ENCODE measurements around the gene SEC24D. TPM values are rescaled to one million over a fixed set of nuclear protein-coding genes. Genes with fewer than 3 reads are reported as not detected.

SEC24D gene
- total and polyA plus RNA-seq, 12 donors: 6.1 to 24.4 (median 12.1) TPM

GRCh38 chr4:118753096-118753495, 82.8 kb downstream of the SEC24D start:
- Histone ChIP-seq H3K36me3 (peaks cover 0 to 95% (median 5%) of the 10 kb centered on the region in 9 donors), H3K4me1 (peaks cover 7 to 96% (median 73%) of the 10 kb centered on the region in 9 donors), H3K4me3 (no peak overlapping the region), H3K27me3 (no peaks in the 10 kb centered on the region), H3K27ac (peak overlapping the region in 7 of 10 donors; percentile 37 to 77 (median 70)), H3K9me3 (no peaks in the 10 kb centered on the region)
- DNase-seq (no peak), ATAC-seq (no peak)
- no peak for TF ChIP-seq CTCF (IDR thresholded peaks at IDR 0.05)
- intact Hi-C loops (cut with DNase I): loop anchor here in 1 of 10 donors (10.0 kb wide), 1 partner anchor 282 kb away; no protein-coding TSS in a partner anchor

GRCh38 chr4:118752551-118752950, 83.4 kb downstream of the SEC24D start:
- TF ChIP-seq CTCF (IDR thresholded peaks at IDR 0.05): no peak
- ATAC-seq (no peak), DNase-seq (no peak)
- Histone ChIP-seq H3K4me3 (no peak overlapping the region), H3K27ac (peak overlapping the region in 6 of 10 donors; percentile 37 to 81 (median 72)), H3K27me3 (no peaks in the 10 kb centered on the region), H3K9me3 (no peaks in the 10 kb centered on the region), H3K4me1 (peaks cover 7 to 96% (median 68%) of the 10 kb centered on the region in 9 donors), H3K36me3 (peaks cover 0 to 95% (median 5%) of the 10 kb centered on the region in 9 donors)
- 61 to 70% methylated on average over 2 of the region's 2 CpGs for WGBS, 2 donors
- intact Hi-C loops (cut with DNase I): loop anchor here in 1 of 10 donors (10.0 kb wide), 1 partner anchor 282 kb away; no protein-coding TSS in a partner anchor

GRCh38 chr4:118751629-118752323, 84.2 kb downstream of the SEC24D start:
- Histone ChIP-seq H3K4me1 (peaks cover 10 to 93% (median 63%) of the 10 kb centered on the region in 9 donors), H3K36me3 (peaks cover 0 to 95% (median 5%) of the 10 kb centered on the region in 9 donors), H3K9me3 (no peaks in the 10 kb centered on the region), H3K27ac (peak overlapping the region in 9 of 10 donors; percentile 11 to 81 (median 45)), H3K27me3 (no peaks in the 10 kb centered on the region), H3K4me3 (no peak overlapping the region)
- DNase-seq: peak in 1 of 2 donors; percentile 42
- peak; percentile 32 to 73 (median 52) for ATAC-seq
- intact Hi-C loops (cut with DNase I): loop anchor here in 1 of 10 donors (10.0 kb wide), 1 partner anchor 283 kb away; no protein-coding TSS in a partner anchor
- WGBS, 2 donors: 69 to 85% methylated on average over 2 of the region's 2 CpGs
- no peak for TF ChIP-seq CTCF (IDR thresholded peaks at IDR 0.05)

GRCh38 chr4:118749347-118749988, 86.5 kb downstream of the SEC24D start:
- H3K27me3 ChIP-seq: no peaks in the 10 kb centered on the region
- TF ChIP-seq CTCF (IDR thresholded peaks at IDR 0.05): no peak
- intact Hi-C loops (cut with DNase I): loop anchor here in 9 of 10 donors (10.0 kb wide), 9 partner anchors 65 to 545 kb away; partner anchors contain the start of gene SYNPO2 (in 2 of the 9)
- H3K36me3 ChIP-seq: peaks cover 0 to 97% (median 5%) of the 10 kb centered on the region in 9 donors
- 42 to 47% methylated on average over 5 of the region's 5 CpGs for WGBS, 2 donors
- DNase-seq (no peak), ATAC-seq (peak in 3 of 8 donors; percentile 4 to 37 (median 34))
- H3K27ac ChIP-seq: peak overlapping the region in 9 of 10 donors; percentile 25 to 81 (median 70)
- no peak overlapping the region for H3K4me3 ChIP-seq
- no peaks in the 10 kb centered on the region for H3K9me3 ChIP-seq
- H3K4me1 ChIP-seq: peaks cover 13 to 85% (median 55%) of the 10 kb centered on the region in 9 donors
